Measurements from ENCODE around the gene KDM3B.
"Not testable (repeated sequence)": the region's sequence is repeated elsewhere in the genome, so short reads cannot be mapped to it uniquely, and the experiment has no call there.

The KDM3B gene, protein sequence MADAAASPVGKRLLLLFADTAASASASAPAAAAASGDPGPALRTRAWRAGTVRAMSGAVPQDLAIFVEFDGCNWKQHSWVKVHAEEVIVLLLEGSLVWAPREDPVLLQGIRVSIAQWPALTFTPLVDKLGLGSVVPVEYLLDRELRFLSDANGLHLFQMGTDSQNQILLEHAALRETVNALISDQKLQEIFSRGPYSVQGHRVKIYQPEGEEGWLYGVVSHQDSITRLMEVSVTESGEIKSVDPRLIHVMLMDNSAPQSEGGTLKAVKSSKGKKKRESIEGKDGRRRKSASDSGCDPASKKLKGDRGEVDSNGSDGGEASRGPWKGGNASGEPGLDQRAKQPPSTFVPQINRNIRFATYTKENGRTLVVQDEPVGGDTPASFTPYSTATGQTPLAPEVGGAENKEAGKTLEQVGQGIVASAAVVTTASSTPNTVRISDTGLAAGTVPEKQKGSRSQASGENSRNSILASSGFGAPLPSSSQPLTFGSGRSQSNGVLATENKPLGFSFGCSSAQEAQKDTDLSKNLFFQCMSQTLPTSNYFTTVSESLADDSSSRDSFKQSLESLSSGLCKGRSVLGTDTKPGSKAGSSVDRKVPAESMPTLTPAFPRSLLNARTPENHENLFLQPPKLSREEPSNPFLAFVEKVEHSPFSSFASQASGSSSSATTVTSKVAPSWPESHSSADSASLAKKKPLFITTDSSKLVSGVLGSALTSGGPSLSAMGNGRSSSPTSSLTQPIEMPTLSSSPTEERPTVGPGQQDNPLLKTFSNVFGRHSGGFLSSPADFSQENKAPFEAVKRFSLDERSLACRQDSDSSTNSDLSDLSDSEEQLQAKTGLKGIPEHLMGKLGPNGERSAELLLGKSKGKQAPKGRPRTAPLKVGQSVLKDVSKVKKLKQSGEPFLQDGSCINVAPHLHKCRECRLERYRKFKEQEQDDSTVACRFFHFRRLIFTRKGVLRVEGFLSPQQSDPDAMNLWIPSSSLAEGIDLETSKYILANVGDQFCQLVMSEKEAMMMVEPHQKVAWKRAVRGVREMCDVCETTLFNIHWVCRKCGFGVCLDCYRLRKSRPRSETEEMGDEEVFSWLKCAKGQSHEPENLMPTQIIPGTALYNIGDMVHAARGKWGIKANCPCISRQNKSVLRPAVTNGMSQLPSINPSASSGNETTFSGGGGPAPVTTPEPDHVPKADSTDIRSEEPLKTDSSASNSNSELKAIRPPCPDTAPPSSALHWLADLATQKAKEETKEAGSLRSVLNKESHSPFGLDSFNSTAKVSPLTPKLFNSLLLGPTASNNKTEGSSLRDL (N-terminal part only)

DNA sequence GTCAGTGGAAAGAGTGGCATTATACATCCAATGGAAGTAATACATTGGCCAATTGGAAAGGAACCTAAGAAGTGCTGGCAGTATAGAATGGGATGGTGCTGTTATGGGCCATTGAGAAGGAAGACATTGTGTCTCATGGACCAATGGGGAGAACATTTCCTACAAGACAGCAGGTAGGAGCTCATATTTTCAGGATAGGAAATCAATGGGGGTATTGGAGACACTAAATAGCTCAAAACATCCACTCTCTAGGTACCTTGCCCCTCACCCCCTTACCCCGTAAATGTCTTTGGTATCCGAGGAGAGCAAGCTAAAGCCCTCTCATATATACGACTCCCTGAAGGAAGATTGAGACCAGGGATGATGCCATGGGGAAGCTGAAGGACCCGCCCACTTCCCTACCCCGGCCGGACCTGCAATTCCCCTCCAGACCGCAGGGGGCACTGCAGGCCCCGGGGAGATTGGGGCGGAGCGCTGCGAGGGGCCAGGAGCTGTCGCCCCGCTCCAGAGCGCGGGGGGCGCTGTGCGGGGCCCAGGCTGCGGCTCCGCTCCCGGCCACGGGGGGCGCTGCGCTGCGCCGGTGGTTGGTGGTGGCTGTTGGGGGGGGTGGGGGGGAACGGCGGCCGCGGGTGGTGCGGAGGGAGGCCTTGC is at the start of gene KDM3B:
KDM3B (plus strand) TSS at position 615 of the 651 bp plus-strand sequence. CDS start 111 bp downstream, outside the sequence.
- peak within 1 kb of the TSS; percentile 65 for H3K4me3 ChIP-seq (ENCODE audit: control insufficient read depth, low read depth, low read length)
- TF ChIP-seq, protein P1, sequence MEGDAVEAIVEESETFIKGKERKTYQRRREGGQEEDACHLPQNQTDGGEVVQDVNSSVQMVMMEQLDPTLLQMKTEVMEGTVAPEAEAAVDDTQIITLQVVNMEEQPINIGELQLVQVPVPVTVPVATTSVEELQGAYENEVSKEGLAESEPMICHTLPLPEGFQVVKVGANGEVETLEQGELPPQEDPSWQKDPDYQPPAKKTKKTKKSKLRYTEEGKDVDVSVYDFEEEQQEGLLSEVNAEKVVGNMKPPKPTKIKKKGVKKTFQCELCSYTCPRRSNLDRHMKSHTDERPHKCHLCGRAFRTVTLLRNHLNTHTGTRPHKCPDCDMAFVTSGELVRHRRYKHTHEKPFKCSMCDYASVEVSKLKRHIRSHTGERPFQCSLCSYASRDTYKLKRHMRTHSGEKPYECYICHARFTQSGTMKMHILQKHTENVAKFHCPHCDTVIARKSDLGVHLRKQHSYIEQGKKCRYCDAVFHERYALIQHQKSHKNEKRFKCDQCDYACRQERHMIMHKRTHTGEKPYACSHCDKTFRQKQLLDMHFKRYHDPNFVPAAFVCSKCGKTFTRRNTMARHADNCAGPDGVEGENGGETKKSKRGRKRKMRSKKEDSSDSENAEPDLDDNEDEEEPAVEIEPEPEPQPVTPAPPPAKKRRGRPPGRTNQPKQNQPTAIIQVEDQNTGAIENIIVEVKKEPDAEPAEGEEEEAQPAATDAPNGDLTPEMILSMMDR (IDR thresholded peaks at IDR 0.05; ENCODE audit: control insufficient read depth, insufficient read depth, low read depth, low read length, missing control alignments) = peak; percentile 96
- no peak for DNase-seq (ENCODE audit: low read depth)

DNA sequence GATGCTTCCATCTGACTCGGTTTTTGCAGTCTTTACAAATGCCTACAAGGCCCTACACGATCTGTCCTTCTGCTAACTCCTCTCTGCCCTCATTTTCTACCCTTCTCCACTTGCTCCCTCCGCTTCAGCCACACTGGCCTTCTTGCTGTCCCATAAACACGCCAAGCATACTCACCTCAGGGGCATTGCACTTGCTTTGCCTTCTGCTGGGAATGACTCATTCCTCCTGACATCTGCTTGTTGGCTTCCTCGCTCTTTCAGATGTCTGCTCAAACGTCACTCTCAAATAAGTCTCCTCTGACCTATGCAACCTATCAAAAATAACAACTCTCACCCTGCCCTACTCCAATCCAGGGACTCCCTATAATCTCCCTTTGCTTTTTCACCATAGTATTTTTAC is 49.1 kb upstream of the KDM3B start:
- TF ChIP-seq, protein P1 (IDR thresholded peaks at IDR 0.05; ENCODE audit: control insufficient read depth, insufficient read depth, low read depth, low read length, missing control alignments) = no peak
- H3K4me3 ChIP-seq (ENCODE audit: control insufficient read depth, low read depth, low read length) = no peak overlapping the region
- DNase-seq (ENCODE audit: low read depth) = no peak

DNA sequence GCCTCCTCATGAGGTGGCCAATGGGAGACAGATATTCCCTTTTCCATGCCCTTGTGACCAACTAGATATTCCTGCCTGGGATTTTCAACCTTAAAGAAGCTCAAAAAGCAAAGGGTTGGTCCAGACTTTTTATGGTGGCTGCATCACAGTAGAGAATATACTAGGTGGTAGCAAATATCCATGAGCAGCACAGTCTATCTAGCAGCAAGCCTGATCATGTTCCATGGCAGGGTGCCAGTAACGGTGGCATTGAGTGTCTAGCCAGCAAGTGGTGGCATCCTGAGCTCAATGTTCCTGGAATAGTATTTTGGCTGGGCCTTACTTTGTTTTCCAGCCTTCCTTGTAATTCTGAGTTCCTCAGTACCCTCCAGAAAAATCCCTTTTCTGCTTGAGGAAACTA is 46.7 kb upstream of the KDM3B start:
- no peak overlapping the region for H3K4me3 ChIP-seq (ENCODE audit: control insufficient read depth, low read depth, low read length)
- TF ChIP-seq, protein P1 (IDR thresholded peaks at IDR 0.05; ENCODE audit: control insufficient read depth, insufficient read depth, low read depth, low read length, missing control alignments) = no peak
- DNase-seq (ENCODE audit: low read depth) = no peak

DNA sequence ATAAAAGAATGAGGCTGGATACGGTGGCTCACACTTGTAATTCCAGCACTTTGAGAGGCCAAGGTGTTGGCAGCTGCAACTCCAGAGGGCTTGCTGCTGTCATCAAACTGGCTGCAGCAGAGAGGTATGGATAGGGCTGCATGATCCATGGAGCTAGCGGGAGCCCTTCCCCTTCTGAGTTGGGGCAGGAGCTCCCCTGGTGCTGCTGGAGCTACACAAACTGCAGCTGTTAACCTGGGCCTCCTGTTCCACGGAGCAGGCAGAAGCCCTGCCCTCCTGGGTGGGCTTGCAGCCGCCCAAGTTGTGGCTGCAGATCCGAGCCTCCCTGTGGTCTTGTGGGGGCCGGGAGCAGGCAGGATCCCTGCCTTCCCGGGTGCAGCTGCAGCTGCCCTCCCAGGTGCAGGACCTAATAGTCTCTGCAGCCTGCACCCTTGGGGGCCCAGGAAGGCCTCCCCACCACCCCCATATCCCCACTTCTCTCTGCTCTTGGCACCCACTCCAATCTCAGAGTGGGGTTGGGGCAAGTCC is 36.7 kb upstream of the KDM3B start:
- DNase-seq (ENCODE audit: low read depth) = no peak
- TF ChIP-seq, protein P1 (IDR thresholded peaks at IDR 0.05; ENCODE audit: control insufficient read depth, insufficient read depth, low read depth, low read length, missing control alignments) = no peak
- H3K4me3 ChIP-seq (ENCODE audit: control insufficient read depth, low read depth, low read length) = no peak overlapping the region

DNA sequence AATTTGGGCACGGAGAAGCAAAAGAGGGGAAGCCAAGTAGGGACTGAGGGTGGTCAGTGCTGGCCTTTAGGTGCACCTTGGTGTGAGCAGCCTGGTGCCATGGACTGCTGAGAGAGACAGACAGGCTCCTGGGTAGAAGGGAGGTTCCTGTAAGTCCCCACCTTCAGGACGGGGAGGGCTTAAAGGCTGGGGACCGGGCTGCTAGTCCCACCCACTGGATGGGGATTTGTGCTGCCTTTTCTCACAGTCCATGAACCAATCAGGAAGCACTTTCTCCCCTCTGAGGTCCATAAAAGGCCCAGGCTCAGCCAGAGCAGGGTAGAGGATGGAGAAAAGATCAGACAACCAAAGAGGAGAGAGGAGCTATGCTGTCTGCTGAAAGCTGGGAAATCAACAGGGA is 36.1 kb upstream of the KDM3B start:
- H3K4me3 ChIP-seq (ENCODE audit: control insufficient read depth, low read depth, low read length) = no peak overlapping the region
- TF ChIP-seq, protein P1 (IDR thresholded peaks at IDR 0.05; ENCODE audit: control insufficient read depth, insufficient read depth, low read depth, low read length, missing control alignments) = no peak
- DNase-seq (ENCODE audit: low read depth) = no peak

DNA sequence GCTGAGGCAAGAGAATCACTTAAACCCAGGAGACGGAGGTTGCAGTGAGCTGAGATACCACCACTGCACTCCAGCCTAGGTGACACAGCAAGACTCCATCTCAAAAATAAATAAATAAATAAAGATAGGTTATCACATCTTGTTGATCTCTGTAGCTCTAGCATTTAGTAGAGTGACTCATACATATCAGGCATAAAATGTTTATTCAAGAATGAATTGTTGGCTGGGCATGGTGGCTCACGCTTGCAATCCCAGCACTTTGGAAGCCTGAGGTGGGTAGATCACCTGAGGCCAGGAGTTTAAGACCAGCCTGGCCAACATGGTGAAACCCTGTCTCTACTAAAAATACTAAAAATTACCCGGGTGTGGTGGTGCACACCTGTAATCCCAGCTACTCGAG is 34.3 kb upstream of the KDM3B start:
- not testable (repeated sequence) for DNase-seq (ENCODE audit: low read depth); H3K4me3 ChIP-seq (ENCODE audit: control insufficient read depth, low read depth, low read length)
